Transverse colon (tissue), 4 donors: ENCODE data around the gene SNED1. TPM values are rescaled to one million over a fixed set of nuclear protein-coding genes. Genes with fewer than 3 reads are reported as not detected.

Experiments
- DNase-seq: peaks from one replicate; pipeline ENCODE4 v3.0.0-alpha.2; 2019
- H3K27ac ChIP-seq, 4 donors: fragments of 200-600 bp; sonication (generic); 2 replicates each; pipeline ENCODE4 v1.5.1; 2016 to 2018; ENCODE audit warnings: inconsistent platforms in 4 of 4
- H3K27me3 ChIP-seq: fragments of 200-600 bp; sonication (generic); 2 replicates; pipeline ENCODE4 v1.5.1; 2017; ENCODE audit warnings: inconsistent platforms
- H3K36me3 ChIP-seq, 4 donors: fragments of 200-600 bp; sonication (generic); 2 replicates each; pipeline ENCODE4 v1.5.1; 2017 to 2019; ENCODE audit warnings: inconsistent platforms in 4 of 4
- H3K4me1 ChIP-seq, 4 donors: fragments of 200-600 bp; sonication (generic); 2 replicates each; pipeline ENCODE4 v1.5.1; 2017 to 2020; ENCODE audit warnings: inconsistent platforms in 4 of 4
- H3K4me3 ChIP-seq, 4 donors: fragments of 200-600 bp; sonication (generic); 1 replicate in 1 of 4; 2 replicates in 3 of 4; pipeline versions ENCODE4 v1.5.1 to v1.6.1; 2017 to 2019; ENCODE audit warnings: inconsistent platforms in 4 of 4
- H3K9me3 ChIP-seq, 2 donors: fragments of 200-600 bp; sonication (generic); 2 replicates each; pipeline ENCODE4 v1.5.1; 2017 to 2019; ENCODE audit warnings: inconsistent platforms in 2 of 2
- CTCF ChIP-seq, 5 experiments: fragments of 200-600 bp in 3 of 5; fragments of 450-650 bp in 2 of 5; sonication (generic) in 3 of 5; IDR thresholded peaks; 1 replicate in 2 of 5; 2 replicates in 3 of 5; pipeline ENCODE4 v1.5.1; 2016 to 2017; ENCODE audit warnings: antibody characterized with exemption in 5 of 5, inconsistent platforms in 3 of 5, mild to moderate bottlenecking in 2 of 5, moderate library complexity in 1 of 5
- EP300 ChIP-seq: sonication (generic); formaldehyde crosslinking; IDR thresholded peaks from one replicate; pipeline ENCODE4 v1.6.1; 2017; ENCODE audit warnings: antibody characterized with exemption, low read depth
- POLR2A ChIP-seq: fragments of 450-650 bp; IDR thresholded peaks from one replicate; pipeline ENCODE4 v1.6.1; 2016; ENCODE audit warnings: antibody characterized with exemption, mild to moderate bottlenecking, moderate library complexity
- POLR2AphosphoS5 ChIP-seq, 3 donors: sonication (generic); formaldehyde crosslinking; IDR thresholded peaks; one replicate each; pipeline ENCODE4 v1.6.1; 2016; ENCODE audit warnings: antibody characterized with exemption in 3 of 3
- WGBS, 2 donors: methylation state at CpG; one replicate each; pipeline ENCODE4 v1.1.5; 2018; ENCODE audit warnings: low coverage in 1 of 2; 5-methylcytosine and 5-hydroxymethylcytosine counted together
- in situ Hi-C, 4 donors: fragments of 200-750 bp; cut with MboI; loops; one replicate each; pipeline versions ENCODE4 v1.15.0 to v1.15.1; 2017; ENCODE audit warnings: low sequenced_read_pairs in 3 of 4, low pct_ligation_motif_present in 1 of 4, low pct_unique_long_range_greater_than_20kb in 1 of 4
- intact Hi-C: fragments of 100-400 bp; cut with DNase I; formaldehyde crosslinking; loops from one replicate; pipeline ENCODE4 v1.15.1; 2023; ENCODE audit warnings: low total_unique reads
- total RNA-seq, 4 donors: library from RNA; depleted of rRNA; stranded (reverse); fragments of >200 nt; gene quantifications; one replicate each; pipeline ENCODE4 v1.1.0, GENCODE V29; 2016

SNED1 gene
- total RNA-seq, 4 donors from 2014 or later: 8.2 to 65.5 (median 30.0) TPM

GRCh38 chr2:240961910-240962299 lies 36.5 kb upstream of the SNED1 start:
- H3K27ac ChIP-seq: peak overlapping the region; percentile 38 to 76 (median 60)
- H3K9me3 ChIP-seq: no peaks in the 10 kb centered on the region
- H3K4me3 ChIP-seq: no peak overlapping the region
- intact Hi-C loops: no loop called here
- no peak for DNase-seq
- H3K27me3 ChIP-seq: no peaks in the 10 kb centered on the region
- no peak for TF ChIP-seq EP300
- TF ChIP-seq POLR2AphosphoS5 (IDR thresholded peaks at IDR 0.05): no peak
- in situ Hi-C loops: no loop called here
- H3K36me3 ChIP-seq: no peaks in the 10 kb centered on the region
- WGBS, 2 donors: 45 to 83% methylated on average over 2 to 12 of the region's 12 CpGs
- H3K4me1 ChIP-seq: peaks cover 0 to 17% (median 4%) of the 10 kb centered on the region in 4 donors

GRCh38 chr2:240962300-240963064 lies 35.9 kb upstream of the SNED1 start:
- in situ Hi-C loops (no loop called here), intact Hi-C loops (no loop called here)
- Histone ChIP-seq H3K4me3 (no peak overlapping the region), H3K27ac (peak overlapping the region; percentile 38 to 76 (median 60)), H3K36me3 (no peaks in the 10 kb centered on the region), H3K27me3 (no peaks in the 10 kb centered on the region), H3K9me3 (no peaks in the 10 kb centered on the region), H3K4me1 (peaks cover 0 to 17% (median 4%) of the 10 kb centered on the region in 4 donors)
- 52 to 60% methylated on average over 1 to 29 of the region's 29 CpGs for WGBS, 2 donors
- TF ChIP-seq EP300 (no peak), POLR2AphosphoS5 (IDR thresholded peaks at IDR 0.05) (peak in 1 of 3 donors; percentile 22), POLR2A (peak; percentile 12)
- peak; percentile 42 for DNase-seq

GRCh38 chr2:240963065-240963867 lies 35.2 kb upstream of the SNED1 start:
- no peaks in the 10 kb centered on the region for H3K27me3 ChIP-seq
- 93 to 100% methylated on average over 2 to 31 of the region's 33 CpGs for WGBS, 2 donors
- in situ Hi-C loops (no loop called here), intact Hi-C loops (no loop called here)
- H3K4me3 ChIP-seq: no peak overlapping the region
- no peak for DNase-seq
- H3K36me3 ChIP-seq: no peaks in the 10 kb centered on the region
- peak overlapping the region in 3 of 4 donors; percentile 58 to 76 (median 62) for H3K27ac ChIP-seq
- no peak for TF ChIP-seq POLR2A
- TF ChIP-seq EP300: no peak
- TF ChIP-seq POLR2AphosphoS5 (IDR thresholded peaks at IDR 0.05): no peak
- no peak for TF ChIP-seq CTCF (IDR thresholded peaks at IDR 0.05)
- H3K4me1 ChIP-seq: peaks cover 0 to 17% (median 4%) of the 10 kb centered on the region in 4 donors
- H3K9me3 ChIP-seq: no peaks in the 10 kb centered on the region

GRCh38 chr2:240963868-240964703 lies 34.3 kb upstream of the SNED1 start:
- TF ChIP-seq CTCF (IDR thresholded peaks at IDR 0.05) (no peak), POLR2A (no peak), POLR2AphosphoS5 (IDR thresholded peaks at IDR 0.05) (no peak), EP300 (no peak)
- 85 to 93% methylated on average over 5 to 17 of the region's 20 CpGs for WGBS, 2 donors
- no peaks in the 10 kb centered on the region for H3K27me3 ChIP-seq
- no peak for DNase-seq
- H3K4me3 ChIP-seq: no peak overlapping the region
- intact Hi-C loops: no loop called here
- H3K36me3 ChIP-seq: no peaks in the 10 kb centered on the region
- no peak overlapping the region for H3K27ac ChIP-seq
- peaks cover 0 to 17% (median 4%) of the 10 kb centered on the region in 4 donors for H3K4me1 ChIP-seq
- no peaks in the 10 kb centered on the region for H3K9me3 ChIP-seq
- in situ Hi-C loops: no loop called here
